ENCODE results near the gene SECISBP2. TPM values are rescaled to one million over a fixed set of nuclear protein-coding genes. Genes with fewer than 3 reads are reported as not detected.

Gene SECISBP2
- polyA plus RNA-seq, 2 of the 4 experiments (the other 2 are of a cell fraction), result 16.3 to 43.4 TPM

- ChIA-PET POLR2A (no interaction called here), CTCF (interaction anchor here (1.2 to 1.3 kb wide), 2 partner anchors 12 to 28 kb away, joined by 3 read pairs; no protein-coding TSS in a partner anchor)
- Histone ChIP-seq H3K4me2 (no peak overlapping the region), H3K27ac (no peak overlapping the region), H3K9me3 (no peaks in the 10 kb centered on the region), H3K4me3 (no peak overlapping the region), H3K4me1 (peaks cover 5% of the 10 kb centered on the region; the same call in 1 of the 3 replicates)
- DNase-seq (ENCODE audit: low read depth in 1 of 2, low spot score in 1 of 2) (no peak), FAIRE-seq (no peak), ATAC-seq (no peak)
- WGBS (ENCODE audit: missing lambda C conversion rate), result 92% methylated on average over 5 of the region's 5 CpGs
- TF ChIP-seq KDM5A (IDR thresholded peaks at IDR 0.05) (no peak), KDM1A (IDR thresholded peaks at IDR 0.05; ENCODE audit: low read depth) (no peak), REST (IDR thresholded peaks at IDR 0.05) (no peak), BHLHE40 (IDR thresholded peaks at IDR 0.05; ENCODE audit: low read depth, low read length) (no peak), SMC3 (IDR thresholded peaks at IDR 0.05) (no peak)
Measured at GRCh38 chr9:89345476-89345875, 27.2 kb downstream of the SECISBP2 start.

- no peaks in the 10 kb centered on the region for H3K9me3 ChIP-seq
- ATAC-seq, result no peak
- CTCF ChIA-PET, result interaction anchor here (1.4 kb wide), 1 partner anchor 28 kb away, joined by 3 read pairs; the partner anchor contains the start of gene SECISBP2
- peaks cover 5% of the 10 kb centered on the region; the same call in 1 of the 3 replicates for H3K4me1 ChIP-seq
- no peak for DNase-seq (ENCODE audit: low read depth in 1 of 2, low spot score in 1 of 2)
- no peak overlapping the region for H3K27ac ChIP-seq
- no peak overlapping the region for H3K4me2 ChIP-seq
- no peak for FAIRE-seq
- H3K4me3 ChIP-seq, result no peak overlapping the region
- 90% methylated on average over 9 of the region's 9 CpGs for WGBS (ENCODE audit: missing lambda C conversion rate)
- POLR2A ChIA-PET, result no interaction called here
- no peak for TF ChIP-seq POLR2AphosphoS2 (conservative IDR thresholded peaks at IDR 0.05; ENCODE audit: low read length)
Measured at GRCh38 chr9:89346696-89347095, 28.4 kb downstream of the SECISBP2 start.

- H3K4me2 ChIP-seq, result no peak overlapping the region
- POLR2A ChIA-PET, result no interaction called here
- TF ChIP-seq CBX2 (IDR thresholded peaks at IDR 0.05; ENCODE audit: borderline replicate concordance, low read depth), result no peak
- no peak for TF ChIP-seq HMGXB4 (CRISPR knock-in tag; IDR thresholded peaks at IDR 0.05; ENCODE audit: borderline replicate concordance)
- TF ChIP-seq NR3C1 (IDR thresholded peaks at IDR 0.05), result no peak
- TF ChIP-seq JUNB (IDR thresholded peaks at IDR 0.05), result no peak
- TF ChIP-seq NFE2L2 (conservative IDR thresholded peaks at IDR 0.05; ENCODE audit: low read length), result no peak
- no peak for TF ChIP-seq POLR2A (IDR thresholded peaks at IDR 0.05; ENCODE audit: low read length)
- TF ChIP-seq ZSCAN20 (CRISPR knock-in tag; IDR thresholded peaks at IDR 0.05), result no peak
- no peak for TF ChIP-seq KDM1A (IDR thresholded peaks at IDR 0.05; ENCODE audit: low read depth)
- no peak for TF ChIP-seq RAD21 (conservative IDR thresholded peaks at IDR 0.05 in 1 of 2, IDR thresholded peaks at IDR 0.05 in 1 of 2)
- no peak for TF ChIP-seq ZFP36 (IDR thresholded peaks at IDR 0.05; ENCODE audit: borderline replicate concordance, partially characterized antibody)
- no peak for TF ChIP-seq FOSL2 (IDR thresholded peaks at IDR 0.05)
- no peak for TF ChIP-seq FOSL2 (CRISPR knock-in tag; IDR thresholded peaks at IDR 0.05)
- TF ChIP-seq REST (IDR thresholded peaks at IDR 0.05), result no peak
- no peak for TF ChIP-seq USF2 (IDR thresholded peaks at IDR 0.05)
- no peak for TF ChIP-seq RNF2 (IDR thresholded peaks at IDR 0.05; ENCODE audit: borderline replicate concordance, low read depth)
- TF ChIP-seq MAZ (IDR thresholded peaks at IDR 0.05; ENCODE audit: borderline replicate concordance, low read depth, low read length), result no peak
- no peak for TF ChIP-seq CTCF (IDR thresholded peaks at IDR 0.05)
- no peak for TF ChIP-seq HOXA7 (CRISPR knock-in tag; IDR thresholded peaks at IDR 0.05)
Measured at GRCh38 chr9:89347651-89348050, 29.4 kb downstream of the SECISBP2 start.

More at GRCh38 chr9:89347651-89348050, 29.4 kb downstream of the SECISBP2 start:
- Histone ChIP-seq H3K27ac (no peak overlapping the region), H3K9me3 (no peaks in the 10 kb centered on the region), H3K4me3 (no peak overlapping the region), H3K4me1 (no peaks in the 10 kb centered on the region)
- DNase-seq (ENCODE audit: low read depth in 1 of 2, low spot score in 1 of 2) (no peak), FAIRE-seq (no peak), ATAC-seq (no peak)
- CTCF ChIA-PET, result interaction anchor here (0.9 to 1.4 kb wide), 3 partner anchors 9 to 29 kb away, joined by 3 read pairs; partner anchors contain the start of gene SECISBP2
- 96% methylated on average over 5 of the region's 5 CpGs for WGBS (ENCODE audit: missing lambda C conversion rate)
